DOHH2 (cell line): ENCODE data around the gene PDZRN4.

Experiments used
- H3F3A ChIP-seq: fragments of 200-600 bp; sonication (generic), shearing (Covaris generic); 2 replicates; pipeline ENCODE4 v1.6.0; 2016; ENCODE audit warnings: antibody characterized with exemption, mild to moderate bottlenecking; ENCODE audit not compliant: control insufficient read depth, insufficient read depth
- H3K27ac ChIP-seq: fragments of 200-600 bp; sonication (generic); 2 replicates; pipeline ENCODE4 v1.5.1; 2014; ENCODE audit warnings: low read depth, mild to moderate bottlenecking, low read length, moderate library complexity
- H3K27me3 ChIP-seq: fragments of 200-600 bp; sonication (generic); 2 replicates; pipeline ENCODE4 v1.6.1; 2014; ENCODE audit warnings: mild to moderate bottlenecking, low read length, mixed read lengths; ENCODE audit not compliant: control insufficient read depth
- H3K36me3 ChIP-seq: fragments of 200-600 bp; sonication (generic); 2 replicates; pipeline ENCODE4 v1.6.1; 2014; ENCODE audit warnings: mild to moderate bottlenecking, low read length, moderate library complexity, mixed read lengths; ENCODE audit not compliant: control insufficient read depth
- H3K4me1 ChIP-seq: fragments of 200-600 bp; sonication (generic); 2 replicates; pipeline ENCODE4 v1.6.1; 2014; ENCODE audit warnings: mild to moderate bottlenecking, low read length, mixed read lengths; ENCODE audit not compliant: control insufficient read depth
- H3K4me2 ChIP-seq: fragments of 200-600 bp; sonication (generic); 2 replicates; pipeline ENCODE4 v1.6.0; 2014; ENCODE audit warnings: mild to moderate bottlenecking, low read length, moderate library complexity
- H3K4me3 ChIP-seq: fragments of 200-600 bp; sonication (generic); 2 replicates; pipeline ENCODE4 v1.5.1; 2014; ENCODE audit warnings: mild to moderate bottlenecking, low read length, mixed read lengths
- H3K79me2 ChIP-seq: fragments of 200-600 bp; sonication (generic); 2 replicates; pipeline ENCODE4 v1.6.1; 2014; ENCODE audit warnings: mild to moderate bottlenecking, low read length, mixed read lengths; ENCODE audit not compliant: control insufficient read depth
- H3K9me2 ChIP-seq: fragments of 200-600 bp; sonication (generic); replicated peaks from 2 replicates; pipeline ENCODE4 v1.6.1; 2014; ENCODE audit warnings: mild to moderate bottlenecking, low read length, mixed read lengths; ENCODE audit not compliant: control insufficient read depth
- H3K9me3 ChIP-seq: fragments of 200-600 bp; sonication (generic); 2 replicates; pipeline ENCODE4 v1.6.1; 2014; ENCODE audit warnings: antibody characterized with exemption, low read length, mixed read lengths; ENCODE audit not compliant: control insufficient read depth, insufficient read depth
- H4K20me1 ChIP-seq: fragments of 200-600 bp; sonication (generic); 2 replicates; pipeline ENCODE4 v1.6.0; 2014; ENCODE audit warnings: low read depth, mild to moderate bottlenecking, antibody characterized with exemption, low read length, moderate library complexity; ENCODE audit not compliant: control insufficient read depth, insufficient read depth
- EZH2phosphoT487 ChIP-seq: fragments of 200-600 bp; sonication (generic); IDR thresholded peaks from 2 replicates; pipeline ENCODE4 v1.6.1; 2017; ENCODE audit warnings: borderline replicate concordance, mild to moderate bottlenecking, antibody characterized with exemption, low read length, moderate library complexity, mixed read lengths
- TF ChIP-seq, protein P1 (sequence below): fragments of 200-600 bp; sonication (generic); IDR thresholded peaks from one replicate; pipeline ENCODE4 v1.5.1; 2014; ENCODE audit warnings: antibody characterized with exemption, mild to moderate bottlenecking, low read depth, low read length; ENCODE audit not compliant: poor library complexity, severe bottlenecking

The PDZRN4 gene

DNA sequence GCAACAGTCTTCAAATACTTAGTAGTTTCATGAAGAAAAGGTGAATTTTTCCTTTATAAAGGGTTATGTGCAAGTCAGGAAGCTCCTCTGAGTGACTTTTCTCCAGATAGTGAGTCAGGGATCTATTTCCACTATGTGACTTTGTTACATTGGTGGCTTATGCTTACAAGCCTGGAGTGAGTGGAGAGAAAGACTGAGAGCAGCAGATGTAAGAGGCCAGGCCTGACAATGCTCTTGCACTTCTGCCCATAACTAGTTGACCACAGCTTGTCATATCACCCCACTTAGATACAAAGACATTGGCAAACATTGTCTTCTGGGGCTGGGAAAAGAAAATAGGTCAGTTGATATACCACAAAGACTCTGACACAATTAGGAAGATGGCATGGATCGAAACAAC is 236.5 kb downstream of the PDZRN4 start:
- H3K9me2 ChIP-seq, result no peaks in the 10 kb centered on the region; the same call in 1 of the 2 replicates
- H3F3A ChIP-seq, result no peaks in the 10 kb centered on the region
- H3K27me3 ChIP-seq, result no peaks in the 10 kb centered on the region
- no peaks in the 10 kb centered on the region for H4K20me1 ChIP-seq
- H3K27ac ChIP-seq, result no peak overlapping the region
- TF ChIP-seq EZH2phosphoT487, result no peak
- TF ChIP-seq, protein P1, sequence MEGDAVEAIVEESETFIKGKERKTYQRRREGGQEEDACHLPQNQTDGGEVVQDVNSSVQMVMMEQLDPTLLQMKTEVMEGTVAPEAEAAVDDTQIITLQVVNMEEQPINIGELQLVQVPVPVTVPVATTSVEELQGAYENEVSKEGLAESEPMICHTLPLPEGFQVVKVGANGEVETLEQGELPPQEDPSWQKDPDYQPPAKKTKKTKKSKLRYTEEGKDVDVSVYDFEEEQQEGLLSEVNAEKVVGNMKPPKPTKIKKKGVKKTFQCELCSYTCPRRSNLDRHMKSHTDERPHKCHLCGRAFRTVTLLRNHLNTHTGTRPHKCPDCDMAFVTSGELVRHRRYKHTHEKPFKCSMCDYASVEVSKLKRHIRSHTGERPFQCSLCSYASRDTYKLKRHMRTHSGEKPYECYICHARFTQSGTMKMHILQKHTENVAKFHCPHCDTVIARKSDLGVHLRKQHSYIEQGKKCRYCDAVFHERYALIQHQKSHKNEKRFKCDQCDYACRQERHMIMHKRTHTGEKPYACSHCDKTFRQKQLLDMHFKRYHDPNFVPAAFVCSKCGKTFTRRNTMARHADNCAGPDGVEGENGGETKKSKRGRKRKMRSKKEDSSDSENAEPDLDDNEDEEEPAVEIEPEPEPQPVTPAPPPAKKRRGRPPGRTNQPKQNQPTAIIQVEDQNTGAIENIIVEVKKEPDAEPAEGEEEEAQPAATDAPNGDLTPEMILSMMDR, result no peak
- H3K79me2 ChIP-seq, result no peaks in the 10 kb centered on the region
- H3K4me3 ChIP-seq, result no peak overlapping the region
- no peaks in the 10 kb centered on the region for H3K36me3 ChIP-seq
- H3K4me1 ChIP-seq, result no peaks in the 10 kb centered on the region
- H3K4me2 ChIP-seq, result no peak overlapping the region
- H3K9me3 ChIP-seq, result no peaks in the 10 kb centered on the region

DNA sequence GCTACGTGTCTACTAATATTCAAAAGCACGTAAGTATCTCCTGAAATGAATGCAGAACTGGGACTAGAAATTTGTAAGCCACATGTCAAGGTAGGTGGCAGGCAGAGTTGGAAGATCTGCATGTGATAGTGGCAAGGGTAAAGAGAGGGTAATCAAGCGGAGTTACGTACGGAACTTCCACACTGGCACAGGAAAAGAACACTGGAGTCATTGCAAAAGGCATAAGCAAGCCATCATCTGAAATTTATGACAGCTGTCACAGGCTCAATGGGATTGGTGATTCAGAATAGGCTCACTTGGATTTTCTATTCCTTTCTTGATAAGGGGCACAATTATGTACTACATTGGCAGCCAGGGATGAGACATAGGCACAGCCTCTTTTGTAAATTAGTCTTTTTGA is 245.3 kb downstream of the PDZRN4 start:
- Histone ChIP-seq H3K27ac (no peak overlapping the region), H4K20me1 (no peaks in the 10 kb centered on the region), H3K4me1 (no peaks in the 10 kb centered on the region), H3K9me3 (no peaks in the 10 kb centered on the region), H3K27me3 (no peaks in the 10 kb centered on the region), H3K9me2 (no peaks in the 10 kb centered on the region), H3K36me3 (no peaks in the 10 kb centered on the region), H3K79me2 (no peaks in the 10 kb centered on the region), H3F3A (no peaks in the 10 kb centered on the region), H3K4me2 (no peak overlapping the region), H3K4me3 (no peak overlapping the region)
- TF ChIP-seq, protein P1, result no peak
- no peak for TF ChIP-seq EZH2phosphoT487

DNA sequence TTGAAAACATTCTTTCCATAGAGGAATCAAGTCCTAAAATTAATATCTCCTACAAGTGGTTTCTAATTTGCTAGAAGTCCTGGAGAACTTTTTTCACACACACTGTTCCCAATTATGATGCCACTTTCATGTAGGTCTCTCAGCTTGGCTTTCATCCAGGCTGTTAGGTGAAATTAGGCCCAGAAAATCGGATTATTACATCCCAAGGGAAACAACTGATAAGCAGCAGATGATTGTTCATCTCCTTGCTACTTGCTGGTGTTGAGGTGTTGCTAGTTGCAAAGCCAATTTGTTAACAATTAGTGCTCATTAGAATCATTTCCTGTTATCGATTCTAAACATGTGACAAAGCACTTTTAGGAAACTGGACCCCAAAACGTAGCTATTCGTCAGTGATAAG is 248.0 kb downstream of the PDZRN4 start:
- H3K4me3 ChIP-seq, result no peak overlapping the region
- no peaks in the 10 kb centered on the region for H3K27me3 ChIP-seq
- no peaks in the 10 kb centered on the region for H3K9me2 ChIP-seq
- no peaks in the 10 kb centered on the region for H3K9me3 ChIP-seq
- H3K4me1 ChIP-seq, result no peaks in the 10 kb centered on the region
- H3K36me3 ChIP-seq, result no peaks in the 10 kb centered on the region
- TF ChIP-seq EZH2phosphoT487, result no peak
- TF ChIP-seq, protein P1, result no peak
- H3K79me2 ChIP-seq, result no peaks in the 10 kb centered on the region
- no peaks in the 10 kb centered on the region for H3F3A ChIP-seq
- H3K27ac ChIP-seq, result no peak overlapping the region
- no peaks in the 10 kb centered on the region for H4K20me1 ChIP-seq
- no peak overlapping the region for H3K4me2 ChIP-seq

DNA sequence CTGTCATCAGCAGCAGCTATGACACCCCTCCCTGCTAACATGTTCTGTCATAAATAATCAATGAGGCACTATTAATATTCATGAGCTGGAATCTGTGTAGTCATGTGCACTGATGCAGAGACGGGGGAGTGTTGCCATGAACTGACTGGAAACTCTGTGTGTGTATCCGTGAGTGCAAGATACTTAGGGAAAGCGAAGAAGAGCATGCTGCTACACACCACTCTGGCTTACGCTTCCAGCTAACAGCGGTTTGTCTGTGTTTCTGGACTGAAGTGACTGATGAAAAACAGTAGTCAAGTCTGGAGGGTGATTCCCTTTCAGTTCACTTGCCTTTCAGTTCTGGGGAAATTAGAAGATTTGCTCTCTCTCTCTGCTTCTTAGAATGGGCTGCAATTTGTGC is 249.4 kb downstream of the PDZRN4 start:
- no peaks in the 10 kb centered on the region for H3K27me3 ChIP-seq
- no peak overlapping the region for H3K4me2 ChIP-seq
- no peak overlapping the region for H3K4me3 ChIP-seq
- H3K9me3 ChIP-seq, result no peaks in the 10 kb centered on the region
- H4K20me1 ChIP-seq, result no peaks in the 10 kb centered on the region
- H3K79me2 ChIP-seq, result no peaks in the 10 kb centered on the region
- H3K36me3 ChIP-seq, result no peaks in the 10 kb centered on the region
- no peaks in the 10 kb centered on the region for H3K4me1 ChIP-seq
- H3F3A ChIP-seq, result no peaks in the 10 kb centered on the region
- no peaks in the 10 kb centered on the region for H3K9me2 ChIP-seq
- no peak overlapping the region for H3K27ac ChIP-seq
- TF ChIP-seq EZH2phosphoT487, result no peak
- TF ChIP-seq, protein P1, result no peak
